ENCODE measurements around the gene CMYA5.

DNA sequence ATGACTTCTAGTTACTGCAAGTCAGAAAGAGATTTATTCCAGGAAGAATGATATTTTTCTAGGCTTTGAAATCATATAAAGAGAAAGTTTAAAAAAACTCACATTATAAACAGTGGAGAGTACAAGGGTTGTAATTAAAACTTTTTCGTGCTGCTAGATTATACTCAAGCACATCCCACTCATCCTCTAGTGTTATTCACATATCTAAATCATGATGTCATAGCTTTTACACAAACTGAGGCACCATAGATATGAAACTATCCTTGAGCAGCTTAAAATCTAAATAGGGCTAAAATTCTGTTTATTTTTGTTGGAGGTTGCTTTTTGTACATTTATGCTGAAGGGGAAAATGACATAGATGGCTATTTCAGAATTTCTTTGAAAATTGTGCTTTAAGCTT is 47.4 kb upstream of the CMYA5 start:
- TF ChIP-seq GATA3 (IDR thresholded peaks at IDR 0.05; ENCODE audit: low read depth, low read length) = no peak
- no peak for TF ChIP-seq GATA2 (IDR thresholded peaks at IDR 0.05; ENCODE audit: low read depth, low read length)

All from SH-SY5Y (cell line).